A549 (cell line): ENCODE measurements around the gene GRIP2. TPM values are rescaled to one million over a fixed set of nuclear protein-coding genes. Genes with fewer than 3 reads are reported as not detected.

Source experiments
- ATAC-seq, 2 experiments: fragments of 200-7000 bp in 1 of 2; fragments of >200 bp in 1 of 2; cut with Nextera tagmentation in 1 of 2; cut with Tn5 transposase in 1 of 2; 3 replicates each; pipeline versions ENCODE4 v1.8.0 to v1.9.1; 2018 to 2020; ENCODE audit warnings: mild to moderate bottlenecking in 1 of 2, moderate library complexity in 1 of 2
- CTCF ChIA-PET: fragments of 300-600 bp; sonication (Branson Sonifier 250); formaldehyde crosslinking; extraction: SDS; loops from one replicate; lab custom pipeline; 2021; ENCODE audit warnings: antibody characterized with exemption, inconsistent platforms; lab: Yijun Ruan, JAX
- POLR2A ChIA-PET: fragments of 350-600 bp; formaldehyde crosslinking; extraction: SDS; loops from one replicate; lab custom pipeline; 2021; ENCODE audit warnings: antibody characterized with exemption, inconsistent platforms; lab: Yijun Ruan, JAX
- DNase-seq, 2 experiments: peaks; one replicate each; pipeline versions ENCODE4 v3.0.0 to v3.0.0-alpha.2; 2011 to 2016; ENCODE audit warnings: low read depth in 1 of 2, low spot score in 1 of 2
- FAIRE-seq: peaks from 2 replicates; lab custom pipeline; 2011; peaks lifted over from hg19 to GRCh38; lab: Jason Lieb, UNC
- H3K27ac ChIP-seq, 2 experiments: fragments of >200 bp; sonication (Bioruptor Twin); formaldehyde crosslinking; 3 replicates each; pipeline ENCODE4 v1.5.1; 2016 to 2017
- H3K4me1 ChIP-seq: fragments of >200 bp; sonication (Bioruptor Twin); formaldehyde crosslinking; 3 replicates; pipeline ENCODE4 v1.6.1; 2016
- H3K4me2 ChIP-seq: fragments of >200 bp; sonication (Bioruptor Twin); formaldehyde crosslinking; 3 replicates; pipeline ENCODE4 v1.6.1; 2016
- H3K4me3 ChIP-seq: fragments of >200 bp; sonication (Bioruptor Twin); formaldehyde crosslinking; 3 replicates; pipeline ENCODE4 v1.5.1; 2016
- H3K9me3 ChIP-seq: fragments of >200 bp; sonication (Bioruptor Twin); formaldehyde crosslinking; 3 replicates; pipeline ENCODE4 v1.6.1; 2016
- BHLHE40 ChIP-seq: IDR thresholded peaks from 2 replicates; pipeline ENCODE4 v1.6.1; 2012; ENCODE audit warnings: low read depth, low read length, inconsistent platforms
- CBX8 ChIP-seq: fragments of 200-600 bp; sonication (generic); IDR thresholded peaks from 2 replicates; pipeline ENCODE4 v1.6.1; 2016
- CHD4 ChIP-seq: fragments of 200-600 bp; sonication (generic); IDR thresholded peaks from 2 replicates; pipeline ENCODE4 v1.6.1; 2016; ENCODE audit warnings: antibody characterized with exemption, mild to moderate bottlenecking, borderline replicate concordance
- EHF ChIP-seq: fragments of 250-450 bp; sonication (Bioruptor Pico); IDR thresholded peaks from 2 replicates; pipeline ENCODE4 v1.5.0; 2020; ENCODE audit warnings: mild to moderate bottlenecking
- EHMT2 ChIP-seq: fragments of 200-600 bp; sonication (generic); IDR thresholded peaks from 2 replicates; pipeline ENCODE4 v1.6.1; 2016; ENCODE audit warnings: antibody characterized with exemption, low read depth, mild to moderate bottlenecking, moderate library complexity
- ESRRA ChIP-seq: fragments of 150-350 bp; IDR thresholded peaks from 2 replicates; pipeline ENCODE4 v1.6.1; 2014; ENCODE audit warnings: mild to moderate bottlenecking, low read length, borderline replicate concordance
- FOXS1 ChIP-seq: fragments of 250-450 bp; sonication (Bioruptor Pico); IDR thresholded peaks from 2 replicates; pipeline ENCODE4 v1.5.0; 2020; ENCODE audit warnings: mild to moderate bottlenecking, moderate library complexity
- HEYL ChIP-seq: fragments of 250-450 bp; sonication (Bioruptor Pico); IDR thresholded peaks from 2 replicates; pipeline ENCODE4 v1.8.0; 2021; ENCODE audit warnings: mild to moderate bottlenecking, moderate library complexity
- HOXA7 ChIP-seq: fragments of 250-450 bp; sonication (Bioruptor Pico); IDR thresholded peaks from 2 replicates; pipeline ENCODE4 v1.5.0; 2020; ENCODE audit warnings: mild to moderate bottlenecking, moderate library complexity
- HOXB13 ChIP-seq: fragments of 250-450 bp; sonication (Bioruptor Pico); IDR thresholded peaks from 2 replicates; pipeline ENCODE4 v1.5.0; 2020; ENCODE audit warnings: low read depth, mild to moderate bottlenecking, moderate library complexity
- HOXB5 ChIP-seq: fragments of 250-450 bp; sonication (Bioruptor Pico); IDR thresholded peaks from 2 replicates; pipeline ENCODE4 v1.5.0; 2020; ENCODE audit warnings: mild to moderate bottlenecking, moderate library complexity
- JUNB ChIP-seq: fragments of >200 bp; sonication (Bioruptor Twin); formaldehyde crosslinking; IDR thresholded peaks from 2 replicates; pipeline ENCODE4 v1.6.1; 2016
- MAFK ChIP-seq: fragments of 450-650 bp; IDR thresholded peaks from 2 replicates; pipeline ENCODE4 v1.6.1; 2014; ENCODE audit not compliant: partially characterized antibody
- MAZ ChIP-seq: fragments of 150-350 bp; IDR thresholded peaks from 2 replicates; pipeline ENCODE4 v1.6.1; 2014; ENCODE audit warnings: antibody characterized with exemption, low read depth, low read length, borderline replicate concordance
- NR3C1 ChIP-seq: fragments of >200 bp; sonication (Bioruptor Twin); formaldehyde crosslinking; IDR thresholded peaks from 3 replicates; pipeline ENCODE4 v1.6.1; 2017
- POLR2AphosphoS2 ChIP-seq: conservative IDR thresholded peaks from 2 replicates; pipeline ENCODE4 v1.6.1; 2012; ENCODE audit warnings: low read length, improper control_type of control experiment, inconsistent platforms
- RCOR1 ChIP-seq: fragments of 150-350 bp; IDR thresholded peaks from 2 replicates; pipeline ENCODE4 v1.6.1; 2014; ENCODE audit warnings: antibody characterized with exemption, low read length, low read depth
- RFX5 ChIP-seq: fragments of 450-650 bp; IDR thresholded peaks from 2 replicates; pipeline ENCODE4 v1.7.1; 2014; ENCODE audit warnings: antibody characterized with exemption, mild to moderate bottlenecking, moderate library complexity
- SMC3 ChIP-seq: fragments of >200 bp; sonication (Bioruptor Twin); formaldehyde crosslinking; IDR thresholded peaks from 3 replicates; pipeline ENCODE4 v1.6.1; 2018; ENCODE audit warnings: inconsistent platforms
- SREBF2 ChIP-seq: fragments of 450-650 bp; IDR thresholded peaks from 2 replicates; pipeline ENCODE4 v1.6.1; 2014; ENCODE audit warnings: mild to moderate bottlenecking, moderate library complexity
- TP53 ChIP-seq: fragments of 250-450 bp; sonication (Bioruptor Pico); IDR thresholded peaks from 2 replicates; pipeline ENCODE4 v1.5.0; 2021; ENCODE audit warnings: mild to moderate bottlenecking, moderate library complexity
- ZFP36 ChIP-seq: fragments of 450-650 bp; IDR thresholded peaks from 2 replicates; pipeline ENCODE4 v1.6.1; 2014; ENCODE audit warnings: borderline replicate concordance; ENCODE audit not compliant: partially characterized antibody
- WGBS: methylation state at CpG from one replicate; pipeline ENCODE4 v1.1.6; 2017; ENCODE audit errors: missing lambda C conversion rate; 5-methylcytosine and 5-hydroxymethylcytosine counted together
- polyA plus RNA-seq, 4 experiments: library from polyadenylated mRNA; depleted of rRNA in 3 of 4; stranded (reverse); fragments of >200 nt; fragmentation: RNase III in 1 of 4; extraction: RNeasy Plus Mini Kit Qiagen cat#74134 plus additional on column Dnase treatment in 1 of 4; gene quantifications; 2 replicates in 3 of 4; 3 replicates in 1 of 4; pipeline ENCODE4 v1.2.3, GENCODE V29; 2011 to 2017
- TF ChIP-seq, protein P1 (sequence below): fragments of 150-350 bp; IDR thresholded peaks from 2 replicates; pipeline ENCODE4 v1.6.1; 2014; ENCODE audit warnings: low read depth, mild to moderate bottlenecking, low read length
- TF ChIP-seq, protein P2 (sequence below): fragments of 250-450 bp; sonication (Bioruptor Pico); IDR thresholded peaks from 2 replicates; pipeline ENCODE4 v1.5.0; 2020; ENCODE audit warnings: low read depth, mild to moderate bottlenecking, moderate library complexity
- TF ChIP-seq, protein P3 (sequence below): IDR thresholded peaks from 2 replicates; pipeline ENCODE4 v1.6.1; 2012; ENCODE audit warnings: low read depth, borderline replicate concordance
- TF ChIP-seq, protein P4 (sequence below): fragments of >200 bp; sonication (Bioruptor Twin); formaldehyde crosslinking; IDR thresholded peaks from 2 replicates; pipeline ENCODE4 v1.6.1; 2016

Gene GRIP2
- polyA plus RNA-seq, 2 of the 4 experiments (the other 2 are of a cell fraction), result 0.56 to 1.6 TPM

DNA sequence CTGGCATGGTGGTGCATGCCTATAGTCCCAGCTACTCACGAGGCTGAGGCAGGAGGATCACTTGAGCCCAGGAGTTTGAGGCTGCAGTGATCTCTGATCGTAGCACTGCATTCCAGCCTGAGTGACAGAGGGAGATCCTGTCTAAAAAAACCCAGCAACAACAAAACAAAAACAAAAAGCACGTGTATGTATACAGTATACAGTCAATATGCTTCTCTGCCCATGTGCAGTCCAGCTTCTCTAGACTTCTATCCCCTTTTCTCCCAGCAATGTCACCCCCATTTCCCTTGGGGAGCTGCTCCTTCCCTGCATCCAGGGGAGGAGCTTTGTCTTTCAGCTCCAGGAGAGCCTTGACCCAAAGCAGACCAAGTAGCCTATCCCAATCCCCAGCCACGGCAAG lies 20.0 kb upstream of the GRIP2 start:
- no peak for FAIRE-seq
- no peak for DNase-seq
- H3K4me3 ChIP-seq, result no peak overlapping the region
- POLR2A ChIA-PET, result no interaction called here
- H3K9me3 ChIP-seq, result no peaks in the 10 kb centered on the region
- no peak overlapping the region for H3K4me2 ChIP-seq
- ATAC-seq, result no peak
- CTCF ChIA-PET, result interaction anchor here (0.8 to 2.8 kb wide), 3 partner anchors 10 to 13 kb away, joined by 3 to 10 read pairs (median 7); no protein-coding TSS in a partner anchor
- peaks cover 26% of the 10 kb centered on the region for H3K4me1 ChIP-seq
- 43% methylated on average over 4 of the region's 4 CpGs for WGBS
- no peak for TF ChIP-seq EHF (CRISPR knock-in tag)
- TF ChIP-seq RFX5, result no peak
- no peak for TF ChIP-seq HOXA7 (CRISPR knock-in tag)
- no peak for TF ChIP-seq SREBF2
- no peak for TF ChIP-seq HEYL
- TF ChIP-seq FOXS1 (CRISPR knock-in tag), result no peak
- TF ChIP-seq NR3C1, result no peak
- TF ChIP-seq CBX8, result no peak
- TF ChIP-seq EHMT2, result no peak
- TF ChIP-seq, protein P1, sequence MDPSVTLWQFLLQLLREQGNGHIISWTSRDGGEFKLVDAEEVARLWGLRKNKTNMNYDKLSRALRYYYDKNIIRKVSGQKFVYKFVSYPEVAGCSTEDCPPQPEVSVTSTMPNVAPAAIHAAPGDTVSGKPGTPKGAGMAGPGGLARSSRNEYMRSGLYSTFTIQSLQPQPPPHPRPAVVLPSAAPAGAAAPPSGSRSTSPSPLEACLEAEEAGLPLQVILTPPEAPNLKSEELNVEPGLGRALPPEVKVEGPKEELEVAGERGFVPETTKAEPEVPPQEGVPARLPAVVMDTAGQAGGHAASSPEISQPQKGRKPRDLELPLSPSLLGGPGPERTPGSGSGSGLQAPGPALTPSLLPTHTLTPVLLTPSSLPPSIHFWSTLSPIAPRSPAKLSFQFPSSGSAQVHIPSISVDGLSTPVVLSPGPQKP, result no peak
- no peak for TF ChIP-seq MAFK
- no peak for TF ChIP-seq ESRRA
- TF ChIP-seq ZFP36, result no peak
- no peak for TF ChIP-seq TP53 (CRISPR knock-in tag)
- H3K27ac ChIP-seq, result no peak overlapping the region

DNA sequence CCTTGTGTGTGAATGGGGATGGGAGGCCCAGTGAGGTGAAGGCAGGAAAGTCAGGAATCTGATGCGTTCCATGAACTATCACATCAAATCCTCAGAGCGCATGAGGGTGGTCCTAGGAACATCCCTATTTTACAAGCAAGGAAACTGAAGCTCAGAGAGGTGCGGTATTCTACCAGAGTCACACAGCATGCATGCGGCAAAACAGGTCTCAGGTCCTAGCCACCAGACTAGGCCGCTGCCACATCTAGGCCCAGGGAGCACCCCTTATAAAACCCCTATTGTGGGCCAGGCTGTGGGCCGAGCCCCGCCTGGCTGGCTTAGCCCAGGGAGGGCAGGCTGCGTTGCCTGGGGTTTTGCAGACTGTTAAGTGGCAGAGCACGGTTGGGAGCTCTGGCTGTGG lies 17.9 kb upstream of the GRIP2 start:
- H3K4me3 ChIP-seq, result no peak overlapping the region
- CTCF ChIA-PET, result interaction anchor here (1.4 to 2.8 kb wide), 3 partner anchors 8 to 49 kb away, joined by 3 to 10 read pairs (median 5); no protein-coding TSS in a partner anchor
- ATAC-seq, result no peak
- no peak overlapping the region for H3K27ac ChIP-seq
- H3K4me2 ChIP-seq, result no peak overlapping the region
- TF ChIP-seq HOXB13 (no peak), SMC3 (no peak), CBX8 (no peak), HOXA7 (CRISPR knock-in tag) (no peak), JUNB (no peak), ZFP36 (peak; percentile 5)
- POLR2A ChIA-PET, result no interaction called here
- 77% methylated on average over 6 of the region's 9 CpGs for WGBS
- no peak for FAIRE-seq
- H3K4me1 ChIP-seq, result peaks cover 11% of the 10 kb centered on the region; the same call in 2 of the 3 replicates
- no peak for DNase-seq
- no peaks in the 10 kb centered on the region for H3K9me3 ChIP-seq

DNA sequence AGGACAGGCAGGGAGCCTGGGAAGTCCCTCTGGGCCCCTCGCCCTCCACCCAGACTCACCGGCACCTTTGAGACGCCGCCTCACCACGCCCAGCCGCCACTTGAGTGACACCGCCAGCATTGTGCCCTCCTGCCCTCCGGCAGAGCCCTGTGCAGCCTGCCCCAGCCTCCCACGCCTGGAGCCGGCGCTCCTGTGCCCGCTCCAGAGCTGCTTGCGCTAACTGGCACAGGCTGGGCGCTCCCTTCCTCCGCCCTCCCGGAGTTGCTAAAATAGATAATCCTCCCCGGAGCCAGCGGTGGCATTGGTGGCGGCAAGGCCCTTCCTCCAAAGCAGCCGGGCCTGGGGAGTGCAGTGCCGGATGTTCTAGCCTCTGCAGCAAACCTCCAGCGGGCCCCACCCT lies 15.7 kb upstream of the GRIP2 start:
- ChIA-PET CTCF (no interaction called here), POLR2A (no interaction called here)
- Histone ChIP-seq H3K4me3 (no peak overlapping the region), H3K4me1 (peaks cover 2% of the 10 kb centered on the region; the same call in 2 of the 3 replicates), H3K27ac (peak overlapping the region in 1 of 2 experiments; percentile 45; a peak in 1 of 6 replicates), H3K9me3 (no peaks in the 10 kb centered on the region), H3K4me2 (no peak overlapping the region)
- DNase-seq, result no peak
- ATAC-seq, result peak in 1 of 2 experiments; percentile 31; a peak in 3 of 6 replicates
- no peak for FAIRE-seq
- WGBS, result 73% methylated on average over 20 of the region's 22 CpGs
- TF ChIP-seq, protein P2, sequence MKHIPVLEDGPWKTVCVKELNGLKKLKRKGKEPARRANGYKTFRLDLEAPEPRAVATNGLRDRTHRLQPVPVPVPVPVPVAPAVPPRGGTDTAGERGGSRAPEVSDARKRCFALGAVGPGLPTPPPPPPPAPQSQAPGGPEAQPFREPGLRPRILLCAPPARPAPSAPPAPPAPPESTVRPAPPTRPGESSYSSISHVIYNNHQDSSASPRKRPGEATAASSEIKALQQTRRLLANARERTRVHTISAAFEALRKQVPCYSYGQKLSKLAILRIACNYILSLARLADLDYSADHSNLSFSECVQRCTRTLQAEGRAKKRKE (CRISPR knock-in tag), result no peak
- TF ChIP-seq, protein P3, sequence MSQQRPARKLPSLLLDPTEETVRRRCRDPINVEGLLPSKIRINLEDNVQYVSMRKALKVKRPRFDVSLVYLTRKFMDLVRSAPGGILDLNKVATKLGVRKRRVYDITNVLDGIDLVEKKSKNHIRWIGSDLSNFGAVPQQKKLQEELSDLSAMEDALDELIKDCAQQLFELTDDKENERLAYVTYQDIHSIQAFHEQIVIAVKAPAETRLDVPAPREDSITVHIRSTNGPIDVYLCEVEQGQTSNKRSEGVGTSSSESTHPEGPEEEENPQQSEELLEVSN, result no peak
- no peak for TF ChIP-seq BHLHE40
- TF ChIP-seq, protein P4, sequence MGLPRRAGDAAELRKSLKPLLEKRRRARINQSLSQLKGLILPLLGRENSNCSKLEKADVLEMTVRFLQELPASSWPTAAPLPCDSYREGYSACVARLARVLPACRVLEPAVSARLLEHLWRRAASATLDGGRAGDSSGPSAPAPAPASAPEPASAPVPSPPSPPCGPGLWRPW, result no peak
- no peak for TF ChIP-seq HOXA7 (CRISPR knock-in tag)
- TF ChIP-seq MAFK, result no peak
- no peak for TF ChIP-seq TP53 (CRISPR knock-in tag)
- TF ChIP-seq HOXB5 (CRISPR knock-in tag), result no peak
- TF ChIP-seq CHD4, result no peak
- TF ChIP-seq POLR2AphosphoS2, result no peak
- TF ChIP-seq RCOR1, result no peak
- no peak for TF ChIP-seq MAZ
